Astrocyte (in vitro differentiated cells and primary cell): Measurements from ENCODE around the gene SLC5A6. TPM values are rescaled to one million over a fixed set of nuclear protein-coding genes. Genes with fewer than 3 reads are reported as not detected.

Experiments
- DNase-seq: peaks from one replicate; pipeline ENCODE4 v3.0.0-alpha.2; 2010; ENCODE audit warnings: low read depth
- FAIRE-seq: peaks from 2 replicates; lab custom pipeline; 2011; peaks lifted over from hg19 to GRCh38; lab: Jason Lieb, UNC
- H2AFZ ChIP-seq: 2 replicates; pipeline ENCODE4 v1.6.0; 2012; ENCODE audit warnings: low read depth, low read length, inconsistent platforms
- H3K27ac ChIP-seq: 2 replicates; pipeline ENCODE4 v1.5.1; 2011; ENCODE audit warnings: low read depth, low read length, inconsistent platforms
- H3K27me3 ChIP-seq: 2 replicates; pipeline ENCODE4 v1.6.0; 2011; ENCODE audit warnings: low read length, inconsistent platforms; ENCODE audit not compliant: insufficient read depth
- H3K36me3 ChIP-seq: 2 replicates; pipeline ENCODE4 v1.5.1; 2011; ENCODE audit warnings: low read length, inconsistent platforms; ENCODE audit not compliant: insufficient read depth
- H3K4me1 ChIP-seq: 2 replicates; pipeline ENCODE4 v1.5.1; 2011; ENCODE audit warnings: low read length, inconsistent platforms; ENCODE audit not compliant: insufficient read depth
- H3K4me2 ChIP-seq: 2 replicates; pipeline ENCODE4 v1.6.0; 2012; ENCODE audit warnings: low read length, inconsistent platforms
- H3K4me3 ChIP-seq: 2 replicates; pipeline ENCODE4 v1.5.1; 2011; ENCODE audit warnings: low read depth, mild to moderate bottlenecking, low read length, inconsistent platforms; ENCODE audit not compliant: insufficient read depth
- H3K79me2 ChIP-seq: 2 replicates; pipeline ENCODE4 v1.6.0; 2012; ENCODE audit warnings: mild to moderate bottlenecking, low read length, inconsistent platforms; ENCODE audit not compliant: insufficient read depth
- H3K9ac ChIP-seq: 2 replicates; pipeline ENCODE4 v1.6.0; 2012; ENCODE audit warnings: mild to moderate bottlenecking, low read length, inconsistent platforms
- H3K9me3 ChIP-seq: 2 replicates; pipeline ENCODE4 v1.5.1; 2012; ENCODE audit warnings: low read depth, mild to moderate bottlenecking, low read length, inconsistent platforms; ENCODE audit not compliant: insufficient read depth
- H4K20me1 ChIP-seq: 2 replicates; pipeline ENCODE4 v1.6.0; 2012; ENCODE audit warnings: low read length, inconsistent platforms; ENCODE audit not compliant: insufficient read depth
- H3K27ac Mint-ChIP-seq: one replicate; pipeline ENCODE4 v1.8.0; 2021; ENCODE audit warnings: mild to moderate bottlenecking, mixed read lengths; ENCODE audit not compliant: unreplicated experiment
- H3K27me3 Mint-ChIP-seq: one replicate; pipeline ENCODE4 v1.8.0; 2021; ENCODE audit warnings: low read depth, mixed read lengths; ENCODE audit not compliant: unreplicated experiment
- H3K36me3 Mint-ChIP-seq: one replicate; pipeline ENCODE4 v1.8.0; 2021; ENCODE audit warnings: low read depth, mixed read lengths; ENCODE audit not compliant: unreplicated experiment
- H3K4me1 Mint-ChIP-seq: one replicate; pipeline ENCODE4 v1.8.0; 2021; ENCODE audit warnings: low read depth, mixed read lengths; ENCODE audit not compliant: unreplicated experiment
- H3K4me3 Mint-ChIP-seq: one replicate; pipeline ENCODE4 v1.8.0; 2021; ENCODE audit warnings: mild to moderate bottlenecking, moderate library complexity, mixed read lengths; ENCODE audit not compliant: unreplicated experiment
- H3K9me3 Mint-ChIP-seq: one replicate; pipeline ENCODE4 v1.8.0; 2021; ENCODE audit warnings: mild to moderate bottlenecking, mixed read lengths; ENCODE audit not compliant: unreplicated experiment
- EZH2 ChIP-seq: IDR thresholded peaks from 2 replicates; pipeline ENCODE4 v1.6.1; 2012; ENCODE audit warnings: mild to moderate bottlenecking, low read length, inconsistent platforms; ENCODE audit not compliant: insufficient read depth
- total RNA-seq: library from RNA; stranded (reverse); gene quantifications from 2 replicates; pipeline ENCODE4 v1.2.1, GENCODE V29; 2021
- TF ChIP-seq, protein P1 (sequence below): IDR thresholded peaks from 2 replicates; pipeline ENCODE4 v1.5.1; 2011; ENCODE audit warnings: low read depth, mild to moderate bottlenecking, inconsistent platforms, low read length, moderate library complexity; ENCODE audit not compliant: insufficient read depth

Gene SLC5A6
- total RNA-seq, 1 donor from 2014 or later, result 54.0 TPM

GRCh38 chr2:27194538-27195354, 17.3 kb downstream of the SLC5A6 start:
- H3K27me3 ChIP-seq, result peaks cover 9% of the 10 kb centered on the region
- no peak overlapping the region for H3K9ac ChIP-seq
- no peak for DNase-seq
- no peak overlapping the region for H3K27ac ChIP-seq
- H3K9me3 ChIP-seq, result no peaks in the 10 kb centered on the region
- no peaks in the 10 kb centered on the region for H3K36me3 ChIP-seq
- H3K4me2 ChIP-seq, result no peak overlapping the region
- Mint-ChIP-seq H3K9me3 (no peaks in the 10 kb centered on the region), H3K27me3 (no peaks in the 10 kb centered on the region), H3K4me1 (no peaks in the 10 kb centered on the region), H3K4me3 (no peak overlapping the region), H3K36me3 (peaks cover 5% of the 10 kb centered on the region), H3K27ac (no peak overlapping the region)
- no peaks in the 10 kb centered on the region for H3K4me1 ChIP-seq
- no peaks in the 10 kb centered on the region for H4K20me1 ChIP-seq
- H2AFZ ChIP-seq, result no peak overlapping the region
- TF ChIP-seq, protein P1, sequence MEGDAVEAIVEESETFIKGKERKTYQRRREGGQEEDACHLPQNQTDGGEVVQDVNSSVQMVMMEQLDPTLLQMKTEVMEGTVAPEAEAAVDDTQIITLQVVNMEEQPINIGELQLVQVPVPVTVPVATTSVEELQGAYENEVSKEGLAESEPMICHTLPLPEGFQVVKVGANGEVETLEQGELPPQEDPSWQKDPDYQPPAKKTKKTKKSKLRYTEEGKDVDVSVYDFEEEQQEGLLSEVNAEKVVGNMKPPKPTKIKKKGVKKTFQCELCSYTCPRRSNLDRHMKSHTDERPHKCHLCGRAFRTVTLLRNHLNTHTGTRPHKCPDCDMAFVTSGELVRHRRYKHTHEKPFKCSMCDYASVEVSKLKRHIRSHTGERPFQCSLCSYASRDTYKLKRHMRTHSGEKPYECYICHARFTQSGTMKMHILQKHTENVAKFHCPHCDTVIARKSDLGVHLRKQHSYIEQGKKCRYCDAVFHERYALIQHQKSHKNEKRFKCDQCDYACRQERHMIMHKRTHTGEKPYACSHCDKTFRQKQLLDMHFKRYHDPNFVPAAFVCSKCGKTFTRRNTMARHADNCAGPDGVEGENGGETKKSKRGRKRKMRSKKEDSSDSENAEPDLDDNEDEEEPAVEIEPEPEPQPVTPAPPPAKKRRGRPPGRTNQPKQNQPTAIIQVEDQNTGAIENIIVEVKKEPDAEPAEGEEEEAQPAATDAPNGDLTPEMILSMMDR, result no peak
- no peak for TF ChIP-seq EZH2
- no peak for FAIRE-seq
- H3K79me2 ChIP-seq, result no peaks in the 10 kb centered on the region
- H3K4me3 ChIP-seq, result no peak overlapping the region

GRCh38 chr2:27191070-27191829, 20.8 kb downstream of the SLC5A6 start:
- H3K79me2 ChIP-seq, result no peaks in the 10 kb centered on the region
- no peak overlapping the region for H3K9ac ChIP-seq
- FAIRE-seq, result no peak
- H3K4me1 Mint-ChIP-seq, result no peaks in the 10 kb centered on the region
- no peaks in the 10 kb centered on the region for H3K36me3 Mint-ChIP-seq
- no peak overlapping the region for H3K27ac ChIP-seq
- no peaks in the 10 kb centered on the region for H4K20me1 ChIP-seq
- no peak overlapping the region for H3K4me3 ChIP-seq
- H3K4me2 ChIP-seq, result no peak overlapping the region
- no peaks in the 10 kb centered on the region for H3K9me3 Mint-ChIP-seq
- TF ChIP-seq EZH2, result no peak
- TF ChIP-seq, protein P1, result peak; percentile 71
- H3K4me1 ChIP-seq, result no peaks in the 10 kb centered on the region
- no peaks in the 10 kb centered on the region for H3K27me3 Mint-ChIP-seq
- DNase-seq, result no peak
- peaks cover 12% of the 10 kb centered on the region for H3K27me3 ChIP-seq
- H3K27ac Mint-ChIP-seq, result no peak overlapping the region
- no peaks in the 10 kb centered on the region for H3K9me3 ChIP-seq
- H3K4me3 Mint-ChIP-seq, result no peak overlapping the region
- H3K36me3 ChIP-seq, result no peaks in the 10 kb centered on the region
- H2AFZ ChIP-seq, result no peak overlapping the region
